HUDEP-2 (cell line): ENCODE results near the gene NLRC5.
"Not testable (repeated sequence)": the region's sequence is repeated elsewhere in the genome, so short reads cannot be mapped to it uniquely, and the experiment has no call there.

ENCODE experiments used
- DNase-seq, 76 experiments: peaks; one replicate each; lab custom pipeline; 2025; ENCODE audit not compliant: unreplicated experiment in 76 of 76; lab: John Stamatoyannopoulos, UW

The NLRC5 gene

DNA sequence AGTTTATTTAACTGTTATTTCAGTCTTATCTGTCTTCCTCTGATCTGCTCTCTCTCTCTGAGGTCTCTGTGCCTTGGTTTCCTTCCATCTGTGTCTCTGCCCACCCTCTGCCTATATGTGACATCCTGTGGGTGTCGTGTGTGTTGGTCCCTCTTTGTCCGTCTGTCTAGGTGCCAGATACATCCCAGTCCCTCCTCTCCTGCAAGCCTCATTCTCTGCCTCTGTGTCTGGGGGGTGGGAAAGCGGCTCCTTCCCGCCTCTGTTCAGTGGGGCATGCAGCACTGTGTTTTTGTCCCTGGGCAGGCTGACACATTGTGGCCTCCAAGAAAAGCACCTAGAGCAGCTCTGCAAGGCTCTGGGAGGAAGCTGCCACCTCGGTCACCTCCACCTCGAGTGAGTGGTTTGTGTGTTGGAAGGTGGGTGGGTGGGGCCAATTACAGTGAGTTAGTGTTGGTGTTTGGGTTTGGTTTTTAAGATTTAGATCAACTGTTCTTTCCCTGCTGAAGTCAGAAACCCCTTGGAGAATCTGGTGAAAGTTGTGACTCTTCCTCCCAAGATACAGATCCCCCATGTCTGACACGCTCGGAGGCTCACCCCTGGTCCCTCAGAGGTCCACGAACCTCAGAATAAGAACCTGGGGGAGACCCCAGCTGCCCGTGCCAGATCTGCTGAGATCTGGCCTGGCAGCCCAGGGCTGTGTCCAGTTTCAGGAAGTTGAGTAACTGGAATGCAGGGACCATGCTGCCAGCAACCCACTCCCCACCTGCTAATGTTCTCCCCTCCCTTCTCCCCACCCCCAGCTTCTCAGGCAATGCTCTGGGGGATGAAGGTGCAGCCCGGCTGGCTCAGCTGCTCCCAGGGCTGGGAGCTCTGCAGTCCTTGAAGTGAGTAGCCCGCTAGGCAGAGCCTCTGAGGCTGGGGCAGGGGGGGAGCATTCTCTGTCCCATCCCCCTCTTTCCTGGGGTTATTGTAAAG is 52.1 kb downstream of the NLRC5 start:
- no peak for DNase-seq

GRCh38 chr16:57042157-57043111 is 53.1 kb downstream of the NLRC5 start:
- no peak for DNase-seq

GRCh38 chr16:57043248-57043647 is 53.9 kb downstream of the NLRC5 start:
- DNase-seq = no peak

GRCh38 chr16:57044931-57045693 is 55.8 kb downstream of the NLRC5 start:
- no peak for DNase-seq

DNA sequence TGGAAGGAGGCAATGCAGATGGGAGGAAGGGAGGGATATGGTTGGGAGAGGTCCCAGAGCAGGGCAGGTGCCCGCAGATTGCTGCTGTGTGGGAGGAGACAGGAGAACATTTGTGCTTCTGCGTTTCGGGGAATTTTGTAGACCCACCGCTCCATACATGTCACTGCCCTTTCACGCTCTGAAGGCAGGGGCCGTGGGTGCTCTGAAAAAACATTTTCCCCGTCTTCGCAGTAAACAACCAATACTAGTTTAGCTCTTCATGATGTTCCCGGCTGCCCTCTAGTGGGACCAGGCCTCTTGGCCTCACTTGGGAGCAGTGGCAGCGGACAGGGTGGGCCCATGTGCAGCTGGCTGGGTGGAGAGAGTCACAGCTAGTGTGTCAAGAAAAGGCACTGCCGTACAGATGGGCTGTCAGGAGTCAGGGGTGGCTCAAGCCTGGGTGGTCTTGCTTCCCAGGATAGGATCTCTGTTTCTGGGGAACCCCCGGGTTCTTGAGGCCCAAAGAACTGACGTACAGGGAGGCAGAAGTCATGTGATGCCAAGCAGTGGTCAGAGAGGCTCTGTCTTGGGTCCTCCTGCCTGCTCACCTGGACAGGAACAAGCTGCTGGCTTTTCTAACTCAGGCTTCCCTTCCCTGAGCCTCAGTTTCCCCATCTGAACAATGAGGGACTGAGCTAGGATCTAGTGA is 56.5 kb downstream of the NLRC5 start:
- peak in 46 of 76 experiments; percentile 1 to 59 (median 22) for DNase-seq

DNA sequence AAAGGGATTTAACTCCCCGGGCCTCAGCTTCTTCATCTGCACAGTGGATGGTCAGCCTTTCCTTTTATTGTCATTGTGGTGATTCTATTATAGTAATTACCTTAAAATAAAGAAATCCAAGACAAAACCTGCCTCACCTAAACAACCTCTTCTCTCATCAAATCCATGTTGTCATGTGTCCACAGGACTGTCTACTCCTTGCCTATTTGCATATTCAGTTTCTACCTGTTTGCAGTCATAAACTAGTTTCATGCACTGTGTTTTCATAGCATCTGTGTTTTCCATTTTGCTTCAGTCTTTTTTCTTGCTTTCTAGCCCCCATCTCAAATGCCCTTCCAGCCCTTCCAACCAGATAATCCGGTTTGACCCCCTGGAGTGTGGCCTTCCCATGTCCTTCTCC is 58.7 kb downstream of the NLRC5 start:
- no peak for DNase-seq

DNA sequence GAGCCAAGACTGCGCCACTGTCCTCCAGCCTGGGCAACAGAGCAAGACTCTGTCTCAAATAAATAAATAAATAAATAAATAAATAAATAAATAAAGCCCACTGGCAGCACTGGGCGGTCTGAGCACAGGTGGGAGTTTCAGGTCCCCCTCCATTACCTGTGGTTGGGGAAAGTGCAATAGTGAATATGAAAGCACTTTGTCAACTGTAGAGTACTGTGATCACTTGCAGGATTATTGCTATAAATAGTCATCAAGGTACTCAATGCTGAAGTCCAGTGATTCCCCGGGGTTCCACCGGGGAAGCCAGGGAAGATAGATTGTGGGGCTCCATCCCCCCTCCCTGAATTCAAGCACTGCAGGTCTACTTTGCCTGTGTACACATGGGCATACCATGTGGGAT is 60.3 kb downstream of the NLRC5 start:
- DNase-seq = no peak

GRCh38 chr16:57051696-57052228 is 62.4 kb downstream of the NLRC5 start:
- DNase-seq = no peak

GRCh38 chr16:57053206-57053605 is 63.8 kb downstream of the NLRC5 start:
- DNase-seq = no peak

DNA sequence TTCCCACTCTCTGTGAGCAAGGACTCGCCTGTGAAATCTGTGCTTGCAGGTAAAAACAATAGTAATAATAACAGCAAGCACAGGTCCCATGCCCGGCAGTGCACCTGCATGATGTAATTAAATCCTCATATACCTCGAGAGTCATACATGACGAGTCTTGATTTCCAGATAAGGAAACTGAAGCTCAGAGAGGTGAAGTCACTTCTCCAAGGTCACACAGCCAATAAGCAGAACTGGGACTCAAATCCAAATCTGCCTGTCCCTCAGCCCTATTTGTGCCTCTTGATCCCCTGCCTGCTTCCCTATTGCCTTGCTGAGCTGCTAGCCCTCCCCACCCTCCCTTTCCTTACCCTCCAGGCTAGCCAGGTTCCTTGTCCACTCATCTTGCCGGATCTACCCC is 65.0 kb downstream of the NLRC5 start:
- no peak for DNase-seq

DNA sequence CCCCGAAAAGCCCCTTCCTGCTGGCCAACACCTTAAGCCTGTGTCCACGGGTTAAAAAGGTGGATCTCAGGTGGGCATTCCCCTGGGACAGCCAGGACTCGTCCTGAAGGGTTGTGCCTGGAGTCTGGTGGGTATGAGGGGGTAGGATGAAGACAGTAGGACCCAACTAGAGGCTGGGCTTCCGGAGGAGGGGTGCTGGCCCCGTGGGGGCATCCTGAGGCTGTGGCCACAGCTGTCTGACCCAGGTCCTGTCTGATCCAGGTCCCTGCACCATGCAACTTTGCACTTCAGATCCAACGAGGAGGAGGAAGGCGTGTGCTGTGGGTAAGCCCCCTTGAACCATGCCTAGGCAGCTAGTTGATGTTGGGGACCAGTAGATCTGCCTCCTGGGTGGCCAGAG is 65.4 kb downstream of the NLRC5 start:
- DNase-seq = no peak

- no peak for DNase-seq
Measured at GRCh38 chr16:57055671-57056070, 66.3 kb downstream of the NLRC5 start.

DNA sequence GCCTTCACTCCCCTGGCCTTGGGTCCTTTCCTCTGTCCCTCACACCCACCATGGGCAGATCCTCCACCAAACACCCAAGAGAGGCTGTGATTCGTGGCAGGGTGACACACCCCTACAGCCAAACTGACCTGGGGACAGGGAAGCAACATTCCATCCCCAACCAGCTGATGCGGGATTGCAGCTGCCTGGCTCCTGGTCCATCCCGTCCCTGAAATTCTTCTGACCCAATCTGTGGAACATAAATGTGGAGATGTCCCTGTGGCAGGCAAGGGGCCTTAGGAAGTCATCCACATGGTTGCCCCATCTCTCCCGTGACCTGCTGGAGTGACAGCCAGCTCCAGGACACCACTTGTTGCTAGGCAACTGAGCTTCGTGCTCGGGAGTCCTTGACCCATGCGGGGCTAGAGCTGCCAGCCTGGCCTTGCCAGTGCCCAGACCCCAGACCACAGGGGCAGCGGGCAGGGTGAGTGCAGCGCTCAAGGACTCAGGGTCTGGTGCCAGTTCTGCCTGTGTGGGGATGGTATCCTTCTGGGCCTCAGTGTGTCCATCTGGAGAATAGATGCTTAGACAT is 69.0 kb downstream of the NLRC5 start:
- DNase-seq = no peak

DNA sequence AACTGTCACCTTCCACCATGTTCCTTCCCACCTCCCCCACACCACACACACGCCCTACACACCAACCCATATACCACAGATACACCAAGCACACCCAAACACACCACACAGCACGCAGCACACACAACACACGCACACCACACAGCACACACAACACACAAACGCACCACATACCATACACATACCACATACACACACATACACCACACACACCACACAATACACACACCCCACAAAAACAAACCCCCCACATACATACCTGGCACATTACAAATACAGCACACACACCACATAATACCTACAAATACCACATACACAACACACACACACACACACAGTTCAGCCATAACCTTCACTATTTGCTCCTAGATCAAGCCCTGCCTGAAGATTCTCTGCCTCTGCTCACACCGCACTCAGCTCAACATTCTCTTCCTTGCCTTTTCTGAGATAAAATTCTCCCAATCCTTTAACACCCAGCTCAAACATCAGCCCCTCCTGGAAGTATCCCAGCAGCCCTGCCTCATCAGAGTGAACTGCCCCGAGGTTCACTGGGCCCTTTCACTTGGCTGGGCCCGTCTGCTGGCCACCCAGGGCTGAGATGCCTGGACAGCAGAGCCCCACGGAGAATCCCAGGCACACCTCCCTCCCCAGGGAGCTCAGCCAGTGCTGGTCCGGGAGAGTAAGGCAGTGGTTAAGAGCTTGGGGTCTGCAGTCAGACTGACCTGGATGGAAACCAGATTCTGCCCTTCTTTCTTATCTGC is 71.1 kb downstream of the NLRC5 start:
- no peak for DNase-seq

GRCh38 chr16:57061084-57061905 is 71.9 kb downstream of the NLRC5 start:
- peak in 3 of 76 experiments; percentile 14 to 55 (median 20) for DNase-seq

- peak in 4 of 76 experiments; percentile 14 to 30 (median 23) for DNase-seq
Measured at GRCh38 chr16:57062329-57062728, 73.0 kb downstream of the NLRC5 start.

DNA sequence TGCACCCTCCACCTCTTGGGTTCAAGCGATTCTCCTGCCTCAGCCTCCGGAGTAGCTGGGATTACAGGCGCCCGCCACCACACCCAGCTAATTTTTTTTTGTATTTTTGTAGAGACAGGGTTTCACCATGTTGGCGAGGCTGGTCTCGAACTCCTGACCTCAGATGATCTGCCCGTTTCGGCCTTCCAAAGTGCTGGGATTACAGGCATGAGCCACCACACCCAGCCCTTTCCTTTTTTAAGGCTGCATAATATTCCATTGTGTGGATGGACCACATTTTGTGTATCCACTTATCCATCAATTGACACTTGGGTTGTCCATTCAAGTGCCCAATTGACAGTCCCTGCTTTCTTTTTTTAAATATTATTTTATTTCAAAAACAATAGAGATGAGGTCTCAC is 73.8 kb downstream of the NLRC5 start:
- not testable (repeated sequence) for DNase-seq

DNA sequence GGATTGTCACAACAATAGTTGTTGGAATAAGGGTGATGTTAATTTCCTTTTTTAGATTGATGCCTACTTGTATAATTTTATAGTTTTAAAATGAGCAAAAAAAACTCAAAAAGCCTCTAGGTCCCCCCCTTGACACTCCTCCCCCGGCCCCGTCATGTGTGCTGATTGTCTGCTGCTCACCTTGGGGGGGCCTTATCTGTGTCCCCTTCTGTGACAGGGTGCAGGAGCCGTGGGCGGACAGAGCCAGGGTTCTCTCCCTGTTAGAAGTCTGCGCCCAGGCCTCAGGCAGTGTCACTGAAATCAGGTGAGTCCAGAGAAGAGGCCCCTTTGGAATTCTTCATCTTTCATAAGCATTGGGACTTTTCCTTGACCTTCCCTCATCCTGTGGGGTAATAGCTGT is 75.6 kb downstream of the NLRC5 start:
- peak in 2 of 76 experiments; percentile 9 to 14 for DNase-seq
